ENCODE data around the gene CFAP210.
"Not testable (repeated sequence)": the region's sequence is repeated elsewhere in the genome, so short reads cannot be mapped to it uniquely, and the experiment has no call there.

Gene CFAP210

DNA sequence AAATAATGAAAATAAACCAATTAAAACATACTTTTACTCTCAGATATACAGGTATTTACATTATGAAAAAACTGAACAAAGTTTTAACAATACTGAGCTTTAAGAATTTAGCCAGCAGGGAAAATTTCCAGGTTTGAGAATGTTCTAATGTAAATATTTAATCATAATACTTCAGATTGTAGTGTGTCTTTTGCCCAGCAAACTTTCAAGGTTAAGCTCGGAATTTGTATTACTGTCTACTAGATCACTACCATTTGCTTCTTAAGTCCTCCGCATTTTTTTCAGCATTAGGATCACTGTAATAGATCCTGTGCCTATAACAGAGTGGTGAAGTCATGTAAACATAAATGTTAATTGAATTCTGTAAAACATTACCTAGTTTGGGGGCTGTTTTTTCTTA lies 52.7 kb downstream of the CFAP210 start:
- DNase-seq (ENCODE audit: insufficient read length) (no peak), FAIRE-seq (no peak)
- no peak for TF ChIP-seq TAF1 (IDR thresholded peaks at IDR 0.05; ENCODE audit: borderline replicate concordance, low read depth, low read length)
- TF ChIP-seq POLR2A (IDR thresholded peaks at IDR 0.05; ENCODE audit: low read depth, low read length), result no peak
- TF ChIP-seq POLR2AphosphoS5 (IDR thresholded peaks at IDR 0.05; ENCODE audit: low read depth, low read length), result no peak

DNA sequence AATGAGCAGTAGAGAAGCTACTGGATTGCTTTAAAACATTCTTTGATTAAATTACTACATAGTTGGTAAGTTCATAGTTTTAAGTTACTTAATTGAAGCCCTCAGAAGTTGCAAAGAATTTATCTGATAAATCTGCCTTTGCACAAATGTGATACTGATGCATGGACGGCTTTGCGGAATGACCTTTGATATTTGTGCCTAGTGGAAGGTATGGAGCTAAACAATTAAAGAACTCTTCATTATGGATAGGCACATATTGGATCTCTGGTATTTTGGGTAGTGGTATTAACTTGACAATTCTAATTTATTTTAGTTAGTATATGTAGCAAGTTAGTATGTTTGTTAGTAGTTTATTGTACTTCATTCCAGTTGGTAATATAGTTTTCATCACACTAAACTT lies 54.1 kb downstream of the CFAP210 start:
- no peak for TF ChIP-seq POLR2AphosphoS5 (IDR thresholded peaks at IDR 0.05; ENCODE audit: low read depth, low read length)
- no peak for TF ChIP-seq TAF1 (IDR thresholded peaks at IDR 0.05; ENCODE audit: borderline replicate concordance, low read depth, low read length)
- no peak for TF ChIP-seq POLR2A (IDR thresholded peaks at IDR 0.05; ENCODE audit: low read depth, low read length)
- FAIRE-seq (no peak), DNase-seq (ENCODE audit: insufficient read length) (no peak)

DNA sequence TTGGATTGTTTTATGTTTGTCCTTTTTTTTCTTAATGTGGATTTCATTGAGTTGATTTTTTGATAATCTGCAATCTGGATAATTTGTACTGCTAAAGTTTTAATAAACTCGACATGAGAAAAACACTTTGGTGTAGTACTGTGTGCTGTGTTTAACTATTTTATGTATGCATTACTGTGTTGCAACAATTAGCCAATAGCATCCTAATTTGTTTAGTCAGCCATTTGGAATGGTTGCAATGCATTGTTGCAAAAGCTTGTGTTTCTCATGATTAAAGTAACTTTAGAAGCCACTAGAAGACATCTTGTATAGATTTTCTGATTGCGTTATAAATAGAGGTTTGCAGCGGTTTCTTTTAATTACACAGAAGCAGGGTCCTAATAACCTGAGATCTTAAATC lies 56.6 kb downstream of the CFAP210 start:
- no peak for DNase-seq (ENCODE audit: insufficient read length)
- TF ChIP-seq POLR2AphosphoS5 (IDR thresholded peaks at IDR 0.05; ENCODE audit: low read depth, low read length), result no peak
- no peak for TF ChIP-seq POLR2A (IDR thresholded peaks at IDR 0.05; ENCODE audit: low read depth, low read length)
- no peak for TF ChIP-seq TAF1 (IDR thresholded peaks at IDR 0.05; ENCODE audit: borderline replicate concordance, low read depth, low read length)
- FAIRE-seq, result no peak

GRCh38 chr2:169636440-169637097 lies 57.6 kb downstream of the CFAP210 start:
- FAIRE-seq (no peak), DNase-seq (ENCODE audit: insufficient read length) (no peak)
- no peak for TF ChIP-seq POLR2A (IDR thresholded peaks at IDR 0.05; ENCODE audit: low read depth, low read length)
- no peak for TF ChIP-seq TAF1 (IDR thresholded peaks at IDR 0.05; ENCODE audit: borderline replicate concordance, low read depth, low read length)
- TF ChIP-seq POLR2AphosphoS5 (IDR thresholded peaks at IDR 0.05; ENCODE audit: low read depth, low read length), result no peak

DNA sequence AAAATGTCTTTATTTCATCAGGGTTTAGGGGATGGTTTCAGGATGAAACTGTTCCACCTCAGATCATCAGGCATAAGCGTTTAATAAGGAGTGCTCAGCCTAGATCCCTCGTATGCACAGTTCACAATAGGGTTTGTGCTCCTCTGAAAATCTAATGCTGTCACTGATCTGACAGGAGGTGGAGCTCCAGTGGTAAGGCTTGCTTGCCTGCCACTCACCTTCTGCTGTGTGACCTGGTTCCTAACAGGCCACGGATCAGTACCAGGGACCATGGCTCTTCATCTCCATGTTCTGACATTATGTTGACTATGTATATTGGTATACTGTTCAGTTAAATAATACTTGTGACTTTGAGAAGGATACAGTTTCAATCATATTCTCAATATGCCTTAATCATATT lies 68.4 kb downstream of the CFAP210 start:
- TF ChIP-seq TAF1 (IDR thresholded peaks at IDR 0.05; ENCODE audit: borderline replicate concordance, low read depth, low read length) (no peak), POLR2AphosphoS5 (IDR thresholded peaks at IDR 0.05; ENCODE audit: low read depth, low read length) (no peak), POLR2A (IDR thresholded peaks at IDR 0.05; ENCODE audit: low read depth, low read length) (no peak)

DNA sequence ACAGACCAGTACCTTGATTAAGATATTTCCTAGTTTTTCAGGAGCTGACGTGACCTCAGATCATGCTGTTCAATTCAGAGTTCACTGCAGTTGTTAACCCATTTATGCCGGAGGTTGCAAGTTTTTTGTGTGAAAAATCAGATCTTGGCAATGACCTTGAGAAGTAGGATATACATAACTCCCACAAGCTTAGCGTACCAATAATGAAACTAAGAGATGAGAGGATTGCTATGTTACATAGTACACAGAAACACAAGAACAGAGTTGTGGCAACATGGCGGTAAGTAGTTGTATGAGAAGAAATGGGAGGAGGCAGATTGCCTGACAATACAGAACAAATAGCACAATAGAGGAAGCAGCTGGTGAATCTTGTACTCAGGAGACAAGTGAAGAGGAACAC lies 71.0 kb downstream of the CFAP210 start:
- FAIRE-seq, result no peak
- TF ChIP-seq POLR2AphosphoS5 (IDR thresholded peaks at IDR 0.05; ENCODE audit: low read depth, low read length), result no peak
- TF ChIP-seq POLR2A (IDR thresholded peaks at IDR 0.05; ENCODE audit: low read depth, low read length), result no peak
- TF ChIP-seq TAF1 (IDR thresholded peaks at IDR 0.05; ENCODE audit: borderline replicate concordance, low read depth, low read length), result no peak
- DNase-seq (ENCODE audit: insufficient read length), result no peak

More for the DNA sequence above, 68.4 kb downstream of the CFAP210 start:
- DNase-seq (ENCODE audit: insufficient read length), result no peak
- FAIRE-seq, result no peak

DNA sequence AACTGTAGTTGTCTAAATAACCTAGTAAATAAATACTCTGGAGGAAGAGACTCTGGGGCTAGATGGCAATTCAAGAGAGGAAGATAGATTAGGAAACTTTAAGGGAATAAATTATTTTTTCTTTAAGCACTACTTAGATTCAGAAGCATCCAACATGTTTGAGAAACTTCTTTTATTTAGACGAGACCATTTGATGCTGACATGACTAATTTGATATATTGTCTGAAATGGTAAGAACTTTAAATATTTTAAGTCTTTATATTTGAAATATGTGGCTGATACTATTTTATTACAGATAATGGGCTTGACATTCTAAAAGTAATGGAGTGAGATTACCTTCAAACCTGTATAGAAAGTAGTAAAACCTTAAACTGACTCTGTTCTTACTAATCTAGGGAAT lies 73.7 kb downstream of the CFAP210 start:
- DNase-seq (ENCODE audit: insufficient read length) (no peak), FAIRE-seq (no peak)

GRCh38 chr2:169619946-169620345 lies 74.3 kb downstream of the CFAP210 start:
- TF ChIP-seq POLR2AphosphoS5 (IDR thresholded peaks at IDR 0.05; ENCODE audit: low read depth, low read length), result no peak
- no peak for TF ChIP-seq TAF1 (IDR thresholded peaks at IDR 0.05; ENCODE audit: borderline replicate concordance, low read depth, low read length)
- no peak for TF ChIP-seq POLR2A (IDR thresholded peaks at IDR 0.05; ENCODE audit: low read depth, low read length)
- FAIRE-seq (peak; percentile 36), DNase-seq (ENCODE audit: insufficient read length) (no peak)

More for the DNA sequence above, 73.7 kb downstream of the CFAP210 start:
- no peak for TF ChIP-seq POLR2AphosphoS5 (IDR thresholded peaks at IDR 0.05; ENCODE audit: low read depth, low read length)
- TF ChIP-seq TAF1 (IDR thresholded peaks at IDR 0.05; ENCODE audit: borderline replicate concordance, low read depth, low read length), result no peak
- no peak for TF ChIP-seq POLR2A (IDR thresholded peaks at IDR 0.05; ENCODE audit: low read depth, low read length)

DNA sequence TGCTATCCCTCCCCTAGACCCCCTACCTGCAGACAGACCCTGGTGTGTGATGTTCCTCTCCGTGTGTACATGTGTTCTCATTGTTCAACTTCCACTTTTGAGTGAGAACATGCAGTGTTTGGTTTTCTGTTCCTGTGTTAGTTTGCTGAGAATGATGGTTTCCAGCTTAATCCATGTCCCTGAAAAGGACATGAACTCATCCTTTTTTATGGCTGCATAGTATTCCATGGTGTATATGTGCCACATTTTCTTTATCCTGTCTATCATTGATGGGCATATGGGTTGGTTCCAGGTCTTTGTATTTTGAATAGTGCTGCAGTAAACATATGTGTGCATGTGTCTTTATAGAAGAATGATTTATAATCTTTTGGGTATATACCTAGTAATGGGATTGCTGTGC lies 78.2 kb downstream of the CFAP210 start:
- not testable (repeated sequence) for FAIRE-seq

DNA sequence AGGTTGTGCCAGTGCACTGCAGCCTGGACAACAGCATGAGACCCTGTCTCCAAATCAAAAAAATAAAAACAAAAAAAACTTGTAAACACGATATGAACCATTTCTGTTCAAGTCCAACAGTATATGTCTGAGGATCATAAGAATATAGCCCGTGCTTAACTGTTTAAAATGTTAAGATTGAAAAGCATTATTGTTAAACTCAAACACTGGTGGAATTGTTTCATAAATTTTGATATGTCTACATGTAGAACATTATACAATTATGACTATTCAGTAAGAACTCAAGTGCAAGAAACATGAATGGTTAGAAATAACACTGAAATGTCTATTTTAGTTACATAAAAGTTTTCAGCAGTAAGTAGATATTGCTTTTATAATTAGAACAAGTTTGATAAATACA lies 80.3 kb downstream of the CFAP210 start:
- FAIRE-seq, result no peak
- DNase-seq (ENCODE audit: insufficient read length), result no peak
- no peak for TF ChIP-seq POLR2AphosphoS5 (IDR thresholded peaks at IDR 0.05; ENCODE audit: low read depth, low read length)
- TF ChIP-seq POLR2A (IDR thresholded peaks at IDR 0.05; ENCODE audit: low read depth, low read length), result no peak
- TF ChIP-seq TAF1 (IDR thresholded peaks at IDR 0.05; ENCODE audit: borderline replicate concordance, low read depth, low read length), result no peak

More for the DNA sequence above, 78.2 kb downstream of the CFAP210 start:
- not testable (repeated sequence) for DNase-seq (ENCODE audit: insufficient read length)

GRCh38 chr2:169609264-169609663 lies 84.9 kb downstream of the CFAP210 start:
- no peak for FAIRE-seq
- no peak for DNase-seq (ENCODE audit: insufficient read length)
- TF ChIP-seq POLR2A (IDR thresholded peaks at IDR 0.05; ENCODE audit: low read depth, low read length), result no peak
- TF ChIP-seq POLR2AphosphoS5 (IDR thresholded peaks at IDR 0.05; ENCODE audit: low read depth, low read length), result no peak
- no peak for TF ChIP-seq TAF1 (IDR thresholded peaks at IDR 0.05; ENCODE audit: borderline replicate concordance, low read depth, low read length)

DNA sequence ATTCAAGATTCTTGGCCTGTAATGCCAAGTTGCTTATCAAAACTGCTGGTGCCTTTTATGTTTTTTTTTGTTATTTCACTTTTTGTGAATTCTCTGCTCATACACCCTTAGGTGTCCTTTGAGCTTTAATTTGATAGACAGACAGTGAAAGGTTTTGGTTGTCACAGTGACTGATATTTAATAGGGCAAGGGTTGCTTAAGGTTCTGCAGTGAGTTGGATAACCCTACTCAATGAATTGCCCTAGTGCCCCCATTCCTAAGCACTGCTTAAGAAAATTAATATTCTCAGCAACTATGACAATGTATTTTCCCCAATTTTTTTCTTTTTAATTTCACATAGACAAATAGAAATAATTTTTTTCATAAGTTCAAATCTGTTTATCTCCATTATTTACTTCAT lies 94.6 kb downstream of the CFAP210 start:
- TF ChIP-seq POLR2A (IDR thresholded peaks at IDR 0.05; ENCODE audit: low read depth, low read length) (no peak), TAF1 (IDR thresholded peaks at IDR 0.05; ENCODE audit: borderline replicate concordance, low read depth, low read length) (no peak), POLR2AphosphoS5 (IDR thresholded peaks at IDR 0.05; ENCODE audit: low read depth, low read length) (no peak)
- DNase-seq (ENCODE audit: insufficient read length), result no peak
- FAIRE-seq, result no peak
